Activated T-helper 1 cell treated with anti-CD3 and anti-CD28 coated beads, Interleukin-2, amount 50 U/mL, for 16 hours (primary cell): Measurements from ENCODE around the gene SFTPB.

ENCODE experiments used
- DNase-seq, 2 donors: peaks; one replicate each; pipeline ENCODE4 v3.0.0-alpha.2; 2020; ENCODE audit warnings: low read depth in 1 of 2, low spot score in 1 of 2

SFTPB gene

DNA sequence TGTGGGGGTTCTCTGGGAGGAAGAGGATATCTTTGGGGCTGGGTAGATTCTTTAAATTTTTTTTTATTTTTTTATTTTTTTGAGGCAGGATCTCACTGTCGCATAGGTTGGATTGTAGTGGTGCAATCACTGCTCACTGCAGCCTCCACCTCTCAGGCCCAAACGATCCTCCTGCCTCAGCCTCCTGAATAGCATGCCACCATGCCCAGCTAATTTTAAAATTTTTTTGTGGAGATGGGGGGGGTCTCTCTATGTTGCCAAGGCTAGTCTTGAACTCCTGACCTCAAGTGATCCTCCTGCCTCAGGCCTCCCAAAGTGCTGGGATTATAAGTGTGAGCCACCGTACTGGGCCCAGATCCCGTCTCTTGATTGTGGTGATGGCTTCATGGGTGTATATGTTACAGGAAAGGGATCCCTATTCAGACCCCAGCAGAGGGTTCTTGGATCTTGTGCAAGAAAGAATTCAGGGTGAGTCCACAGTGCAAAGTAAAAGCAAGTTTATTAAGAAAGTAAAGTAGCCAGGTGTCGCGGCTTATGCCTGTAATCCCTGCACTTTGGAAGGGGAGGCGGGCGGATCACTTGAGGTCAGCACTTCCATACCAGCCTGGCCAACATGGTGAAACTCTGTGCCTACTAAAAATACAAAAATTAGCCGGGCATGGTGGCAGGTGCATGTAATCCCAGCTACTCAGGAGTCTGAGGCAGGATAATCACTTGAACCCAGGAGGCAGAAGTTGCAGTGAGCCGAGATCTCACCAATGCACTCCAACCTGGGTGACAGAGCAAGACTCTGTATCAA is 54.1 kb downstream of the SFTPB start:
- DNase-seq, result no peak

DNA sequence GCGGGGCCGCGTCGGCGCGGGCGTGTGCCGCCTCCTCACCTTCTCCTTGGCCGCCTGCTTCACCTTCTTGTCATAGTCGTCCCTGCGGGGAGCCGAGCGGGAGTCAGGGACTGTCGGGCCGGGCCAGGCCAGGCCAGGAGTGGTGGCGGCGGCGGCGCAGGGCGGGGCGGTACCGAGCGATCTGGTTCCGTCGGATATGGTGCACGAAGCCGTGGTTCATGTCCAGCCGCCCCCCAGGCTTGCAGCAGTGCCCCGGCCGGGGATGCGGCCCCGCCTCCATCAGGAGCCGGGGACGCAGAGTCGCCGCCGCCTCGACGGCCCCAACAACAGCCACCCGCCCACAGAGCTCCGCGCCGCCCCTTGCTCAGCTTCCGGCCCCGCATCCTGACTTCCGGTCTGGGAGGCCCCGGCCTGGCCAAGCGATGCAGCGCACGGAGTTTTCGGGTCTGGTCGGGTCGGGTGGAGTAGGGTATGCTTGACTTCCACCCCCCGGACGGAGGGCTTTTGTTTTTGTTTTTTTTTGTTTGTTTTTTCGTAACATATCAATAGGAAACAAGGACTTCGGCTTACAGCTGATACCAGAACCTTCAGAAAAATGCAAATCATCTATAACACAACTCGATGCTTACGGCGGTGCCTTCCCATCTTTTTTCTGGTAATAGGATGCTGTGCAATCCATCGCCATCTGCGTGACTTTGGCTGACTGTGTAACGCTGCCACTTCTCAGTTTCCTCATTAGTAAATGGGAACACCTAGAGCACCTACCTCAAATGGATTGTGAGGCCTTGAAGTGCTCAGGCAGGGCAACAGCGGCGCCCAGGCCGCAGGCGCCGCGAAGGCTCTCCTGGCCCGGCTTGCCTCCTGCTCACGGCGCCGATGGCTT is 56.1 kb downstream of the SFTPB start, which contains the start of gene C2orf68:
Gene C2orf68, minus strand, starts transcription at position 362 of the 883 bp plus-strand sequence. Its CDS starts 82 bp downstream, at position 280.
- DNase-seq, result peak; percentile 68 to 80

DNA sequence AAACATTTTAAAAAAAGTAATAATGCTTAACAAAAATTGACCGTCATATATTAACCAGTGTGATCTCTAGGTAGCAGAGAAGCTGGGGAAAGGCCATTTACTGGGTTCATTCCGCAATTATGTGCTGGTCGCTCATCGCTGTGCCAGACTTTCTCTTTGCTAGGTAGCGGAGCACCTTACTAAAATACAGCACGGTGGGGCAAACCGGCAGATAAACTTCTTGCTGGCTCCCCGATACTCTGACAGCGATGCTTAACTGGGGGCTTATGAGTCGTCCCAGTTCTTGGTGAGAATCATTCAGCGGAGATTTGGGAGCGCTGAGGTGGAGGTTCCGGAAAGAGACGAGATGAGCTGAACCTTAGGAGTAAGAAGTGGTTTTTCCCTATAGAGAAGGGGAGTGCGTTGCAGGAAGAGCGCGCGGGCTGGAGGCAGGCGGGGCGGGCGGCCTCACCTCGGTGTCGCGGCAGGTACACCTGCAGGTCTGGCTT is 56.7 kb downstream of the SFTPB start:
- DNase-seq, result no peak
